ENCODE data around the gene AGBL4.

GRCh38 chr1:49356594-49356993 lies 667.2 kb downstream of the AGBL4 start:
- TF ChIP-seq USF2 (IDR thresholded peaks at IDR 0.05; ENCODE audit: low read depth, low read length), result no peak
- no peak for TF ChIP-seq RFX5 (IDR thresholded peaks at IDR 0.05; ENCODE audit: low read depth, low read length)
- TF ChIP-seq CTCF (conservative IDR thresholded peaks at IDR 0.05; ENCODE audit: low read depth, low read length), result no peak
- no peak for TF ChIP-seq RAD21 (IDR thresholded peaks at IDR 0.05; ENCODE audit: low read length)
- no peak for TF ChIP-seq POLR2A (IDR thresholded peaks at IDR 0.05; ENCODE audit: low read depth, low read length)
- TF ChIP-seq SMC3 (IDR thresholded peaks at IDR 0.05; ENCODE audit: low read depth, low read length), result no peak
- no peak for TF ChIP-seq BHLHE40 (IDR thresholded peaks at IDR 0.05; ENCODE audit: low read depth, low read length)
- no peak for TF ChIP-seq ELK1 (IDR thresholded peaks at IDR 0.05; ENCODE audit: borderline replicate concordance, low read depth, low read length)
